ENCODE measurements around the gene DHX58.

The DHX58 gene

DNA sequence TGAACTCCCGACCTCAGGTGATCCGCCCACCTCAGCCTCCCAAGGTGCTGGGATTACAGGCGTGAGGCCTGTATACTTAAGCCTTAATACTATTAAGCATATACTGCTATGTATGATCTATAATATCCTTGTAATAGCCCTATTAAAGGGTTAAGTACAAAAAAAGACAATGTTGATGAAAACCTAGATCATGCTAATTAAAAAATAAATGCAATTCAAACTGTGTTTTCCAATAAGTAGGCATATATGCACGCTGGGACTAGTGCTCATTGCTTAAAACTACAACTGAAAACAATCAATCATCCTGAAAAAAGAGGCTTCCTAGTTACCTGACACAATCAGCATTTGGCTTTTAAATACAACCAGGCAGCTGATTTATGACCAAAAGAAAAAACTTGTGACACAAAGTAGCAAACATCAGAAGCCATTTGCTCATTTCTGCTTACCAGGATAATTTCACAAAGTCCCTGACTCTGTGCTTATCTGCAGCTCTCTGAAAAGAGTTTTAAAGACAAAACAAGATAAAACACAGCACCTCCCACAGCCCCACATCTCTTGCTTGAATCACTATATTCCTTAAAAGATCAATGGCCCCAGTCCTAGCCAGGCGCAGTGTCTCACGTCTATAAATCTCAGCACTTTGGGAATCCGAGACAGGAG lies 25.3 kb downstream of the DHX58 start:
- no peak for DNase-seq (ENCODE audit: low spot score)

DNA sequence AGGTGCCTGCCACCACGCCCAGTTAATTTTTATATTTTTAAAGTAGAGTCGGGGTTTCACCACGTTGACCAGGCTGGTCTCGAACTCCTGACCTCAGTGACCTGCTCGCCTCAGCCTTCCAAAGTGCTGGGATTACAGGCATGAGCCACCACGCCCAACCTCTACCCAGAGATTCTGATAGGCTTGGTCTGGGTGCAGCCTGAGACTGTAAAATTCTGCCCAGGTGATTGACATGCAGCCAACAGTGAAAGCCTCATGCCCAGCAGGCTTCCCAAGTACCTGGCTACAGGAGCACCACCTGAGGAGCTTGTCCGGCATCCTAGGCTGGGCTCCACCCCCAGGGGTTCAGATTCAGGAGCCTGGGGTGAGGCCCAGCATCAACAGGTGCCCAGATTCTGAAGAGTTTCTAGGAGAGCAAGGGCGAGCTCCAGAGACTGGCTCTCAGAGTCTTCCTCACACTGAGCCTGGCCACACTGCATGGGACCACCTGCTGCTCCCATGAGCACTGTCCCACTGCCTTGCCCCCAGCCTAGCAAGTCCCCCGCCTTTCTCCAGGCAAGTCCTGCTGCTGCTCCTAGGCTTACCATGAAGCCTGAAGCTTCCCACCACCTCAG lies 30.9 kb downstream of the DHX58 start:
- no peak for DNase-seq (ENCODE audit: low spot score)

DNA sequence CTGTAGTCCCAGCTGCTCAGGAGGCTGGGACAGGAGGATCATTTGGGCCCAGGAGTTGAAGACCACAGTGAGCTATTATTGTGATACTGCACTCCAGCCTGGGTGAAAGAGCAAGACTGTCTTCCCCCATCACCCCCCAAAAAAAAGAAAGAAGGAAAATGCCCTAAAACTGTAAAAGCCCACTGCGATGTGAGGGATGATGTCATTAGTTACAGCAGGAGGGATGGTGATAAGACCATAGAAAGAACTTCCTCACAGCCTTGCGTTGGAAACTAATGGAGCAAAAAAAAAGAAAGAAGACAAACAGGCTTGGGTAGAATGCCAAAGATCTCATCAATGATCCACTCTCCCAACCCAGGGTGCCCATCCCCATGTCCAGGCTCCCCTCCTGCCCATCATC lies 33.0 kb downstream of the DHX58 start:
- DNase-seq (ENCODE audit: low spot score), result no peak

GRCh38 chr17:42078396-42079043 lies 34.0 kb downstream of the DHX58 start:
- DNase-seq (ENCODE audit: low spot score), result no peak

GRCh38 chr17:42077755-42078154 lies 34.8 kb downstream of the DHX58 start:
- DNase-seq (ENCODE audit: low spot score), result no peak

DNA sequence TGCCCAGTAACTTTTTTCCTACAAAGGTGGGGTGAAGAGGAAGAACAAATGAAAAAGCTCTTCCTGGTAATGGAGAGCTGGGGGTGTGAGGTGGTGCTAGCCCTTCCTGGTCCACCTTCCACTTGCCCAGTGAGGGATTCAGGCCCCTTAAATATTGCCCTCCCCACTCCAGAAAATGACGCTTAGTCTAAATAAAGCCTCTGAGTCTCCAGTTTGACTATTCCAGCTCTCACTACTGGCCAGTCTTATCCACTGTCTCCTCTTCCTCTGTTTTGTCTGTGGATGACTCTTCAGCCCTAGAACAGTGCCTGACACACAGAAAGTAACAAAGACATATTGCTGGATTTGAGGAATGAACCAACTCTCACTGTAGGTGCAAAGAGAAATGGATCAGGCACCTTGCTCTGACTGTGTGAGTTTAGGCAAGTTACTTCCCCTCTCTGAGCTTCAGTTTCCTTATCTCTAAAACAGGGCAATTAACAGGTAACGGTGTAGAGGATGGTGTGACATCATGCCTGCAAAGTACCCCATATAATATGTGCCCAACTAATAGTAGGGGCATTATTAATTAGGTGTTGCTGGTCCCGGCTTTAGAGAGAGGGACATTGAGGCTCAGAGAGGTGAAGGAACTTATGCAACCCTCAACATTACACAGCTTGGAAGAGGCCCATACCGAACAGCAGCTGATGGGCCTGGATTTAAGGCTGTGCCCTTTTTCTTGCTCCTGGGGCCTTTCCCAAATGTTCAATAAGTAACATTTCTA lies 35.5 kb downstream of the DHX58 start:
- no peak for DNase-seq (ENCODE audit: low spot score)

DNA sequence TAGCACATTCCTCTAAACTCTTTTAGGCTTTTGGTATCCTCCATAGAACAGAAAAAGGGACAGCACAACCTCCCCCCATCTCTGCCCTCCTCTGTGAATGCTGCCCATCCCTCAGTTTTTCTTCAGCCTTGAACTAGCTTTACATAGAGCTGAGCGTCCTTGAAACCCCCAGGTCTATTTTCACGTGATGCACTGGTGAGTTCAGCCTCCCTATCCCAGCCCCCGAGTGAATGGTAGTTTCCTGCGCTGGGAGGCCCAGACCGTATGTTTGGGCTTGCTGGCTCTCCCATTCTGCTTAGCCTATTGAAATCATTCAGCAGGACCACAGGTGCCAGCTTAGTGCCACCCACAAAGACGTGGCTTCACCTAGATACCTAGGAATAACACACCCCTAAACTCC lies 36.7 kb downstream of the DHX58 start:
- DNase-seq (ENCODE audit: low spot score), result no peak

- DNase-seq (ENCODE audit: low spot score), result no peak
These were observed 40.0 kb downstream of the DHX58 start for GRCh38 chr17:42072323-42073187.

DNA sequence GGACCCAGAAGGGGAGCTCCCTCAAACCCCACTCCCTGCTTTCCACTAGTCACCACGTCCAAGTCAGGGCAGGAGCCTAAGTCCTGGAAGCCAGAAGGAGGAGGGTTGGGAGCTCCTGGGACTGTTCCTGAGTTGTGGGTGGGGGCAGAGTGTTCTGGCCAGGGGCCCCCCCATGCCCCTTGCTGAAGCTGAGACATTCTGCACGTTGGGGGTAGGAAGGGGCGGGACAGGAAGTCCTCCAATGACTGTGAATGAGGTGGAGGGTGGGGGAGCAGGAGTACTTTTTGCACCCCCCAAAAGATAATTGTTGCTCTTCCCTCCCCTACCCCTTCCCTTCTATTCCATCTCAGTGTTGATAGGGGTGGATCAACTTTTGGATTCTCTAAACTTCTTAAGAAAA lies 40.7 kb downstream of the DHX58 start:
- DNase-seq (ENCODE audit: low spot score), result no peak

DNA sequence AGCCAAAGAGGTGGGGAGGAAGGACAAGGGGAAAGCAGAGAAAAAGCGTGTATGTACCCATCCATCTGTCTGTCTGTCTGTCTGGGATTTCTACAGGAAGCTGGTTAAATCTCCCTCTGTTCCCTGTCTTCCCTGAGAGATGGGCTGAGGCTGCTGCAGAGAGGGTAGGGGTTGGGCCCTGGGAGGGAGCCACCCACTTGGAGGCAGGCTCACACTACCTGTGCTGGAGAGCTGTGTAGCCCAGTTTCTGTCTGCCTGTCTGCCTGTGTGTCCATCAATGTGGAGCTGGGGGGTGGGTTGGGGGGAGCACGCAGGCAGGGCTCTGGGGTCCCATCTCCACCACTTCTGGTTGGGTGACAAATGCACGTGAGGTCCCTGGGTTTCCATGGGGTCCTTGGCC lies 43.5 kb downstream of the DHX58 start:
- DNase-seq (ENCODE audit: low spot score), result no peak

- DNase-seq (ENCODE audit: low spot score), result no peak
These were observed 45.0 kb downstream of the DHX58 start for GRCh38 chr17:42067371-42068091.

DNA sequence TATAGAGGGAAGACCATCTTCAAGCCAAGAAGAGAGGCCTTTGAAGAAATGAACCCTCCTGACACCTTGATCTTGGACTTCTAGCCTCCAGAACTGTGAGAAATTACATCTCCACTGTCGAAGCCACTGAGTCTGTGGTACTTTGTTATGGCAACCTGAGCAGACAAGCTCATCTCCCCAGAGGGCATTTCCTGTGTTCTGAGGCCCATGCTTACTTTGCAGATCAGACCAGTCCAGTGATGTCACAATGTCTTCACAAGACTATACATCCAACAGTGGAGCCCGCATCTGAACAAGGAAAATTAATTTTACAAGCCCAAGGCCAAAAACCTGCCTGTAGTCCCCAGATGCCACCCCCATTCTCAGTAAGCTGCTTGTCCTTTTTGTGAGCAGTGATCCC lies 47.3 kb downstream of the DHX58 start:
- DNase-seq (ENCODE audit: low spot score), result no peak

DNA sequence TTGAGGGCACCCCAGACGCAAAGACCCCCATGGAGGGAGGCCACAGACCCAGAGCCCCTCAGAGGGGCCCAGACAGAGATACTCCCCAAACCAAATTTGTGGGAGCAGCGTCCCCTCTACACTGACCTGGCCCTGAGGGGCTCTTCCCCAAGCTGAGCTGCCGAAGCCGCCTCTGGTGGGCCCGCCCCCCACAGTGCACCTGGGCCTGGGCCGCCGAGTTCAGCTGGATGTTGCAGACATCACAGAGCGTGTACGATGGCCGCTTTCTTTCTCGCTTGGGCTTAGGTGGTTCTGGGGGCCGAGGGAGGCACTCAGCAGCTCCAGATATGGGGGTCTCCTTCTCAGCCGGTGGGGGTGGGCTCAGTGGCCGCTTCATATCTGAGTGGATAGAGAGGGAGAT lies 49.8 kb downstream of the DHX58 start:
- no peak for DNase-seq (ENCODE audit: low spot score)

DNA sequence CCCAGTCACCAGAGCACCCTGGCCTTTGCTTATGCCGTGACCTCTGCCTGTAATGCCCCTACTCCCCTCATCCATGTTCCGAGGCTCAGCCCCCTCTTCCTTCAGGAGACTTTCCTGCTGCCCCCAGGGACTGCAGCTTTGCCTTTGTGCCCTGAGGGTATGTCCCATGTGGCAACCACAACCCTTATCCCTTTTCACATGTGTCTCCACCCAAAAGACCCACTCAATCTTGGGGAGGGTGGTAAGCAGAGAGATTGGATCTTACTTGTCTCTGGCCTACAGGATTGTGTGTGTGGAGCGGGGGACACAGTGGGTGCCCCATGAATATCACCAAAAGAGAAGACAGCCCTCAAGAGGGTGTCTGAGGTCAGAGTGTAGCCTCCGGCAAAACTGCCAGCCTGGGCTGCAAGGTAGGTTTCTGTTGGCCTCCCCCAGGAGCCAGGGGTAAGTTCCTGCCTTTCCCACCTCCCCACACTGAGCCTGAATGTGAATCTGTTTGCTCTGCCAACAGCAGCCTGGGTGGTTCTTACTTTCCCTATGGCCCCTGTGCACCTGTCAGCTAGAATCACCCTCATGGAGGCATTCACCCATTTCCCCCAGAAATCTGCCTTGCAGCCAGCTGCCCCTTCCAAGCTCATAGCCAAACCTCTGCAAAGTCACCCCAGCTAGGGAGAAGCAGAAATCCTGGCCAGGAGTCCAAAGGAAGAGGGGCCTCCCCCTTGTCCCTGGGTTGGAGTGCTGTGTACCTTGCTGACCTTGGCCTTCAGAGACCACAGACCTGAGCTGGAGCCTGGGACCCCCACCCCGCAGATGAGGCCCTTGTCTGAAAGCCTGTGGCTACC lies 50.6 kb downstream of the DHX58 start:
- no peak for DNase-seq (ENCODE audit: low spot score)

- DNase-seq (ENCODE audit: low spot score), result no peak
These were observed 52.3 kb downstream of the DHX58 start for GRCh38 chr17:42060231-42060630.

- DNase-seq (ENCODE audit: low spot score), result no peak
These were observed 52.7 kb downstream of the DHX58 start for GRCh38 chr17:42059815-42060214.

- DNase-seq (ENCODE audit: low spot score), result no peak
These were observed 54.5 kb downstream of the DHX58 start for GRCh38 chr17:42058063-42058462.

- no peak for DNase-seq (ENCODE audit: low spot score)
These were observed 55.9 kb downstream of the DHX58 start for GRCh38 chr17:42056635-42057034.

GRCh38 chr17:42055496-42055895 lies 57.0 kb downstream of the DHX58 start:
- no peak for DNase-seq (ENCODE audit: low spot score)

- DNase-seq (ENCODE audit: low spot score), result no peak
These were observed 57.5 kb downstream of the DHX58 start for GRCh38 chr17:42055027-42055426.
